CD4-positive, alpha-beta T cell treated with Interleukin-6 at 100 ng/mL for 8 hours (primary cell): ENCODE results near the gene CACTIN.
"Not testable (repeated sequence)": the region's sequence is repeated elsewhere in the genome, so short reads cannot be mapped to it uniquely, and the experiment has no call there.

ENCODE experiments used
- DNase-seq: peaks from one replicate; pipeline ENCODE4 v3.0.0-alpha.2; 2020; ENCODE audit warnings: mixed read lengths, low spot score

The CACTIN gene

DNA sequence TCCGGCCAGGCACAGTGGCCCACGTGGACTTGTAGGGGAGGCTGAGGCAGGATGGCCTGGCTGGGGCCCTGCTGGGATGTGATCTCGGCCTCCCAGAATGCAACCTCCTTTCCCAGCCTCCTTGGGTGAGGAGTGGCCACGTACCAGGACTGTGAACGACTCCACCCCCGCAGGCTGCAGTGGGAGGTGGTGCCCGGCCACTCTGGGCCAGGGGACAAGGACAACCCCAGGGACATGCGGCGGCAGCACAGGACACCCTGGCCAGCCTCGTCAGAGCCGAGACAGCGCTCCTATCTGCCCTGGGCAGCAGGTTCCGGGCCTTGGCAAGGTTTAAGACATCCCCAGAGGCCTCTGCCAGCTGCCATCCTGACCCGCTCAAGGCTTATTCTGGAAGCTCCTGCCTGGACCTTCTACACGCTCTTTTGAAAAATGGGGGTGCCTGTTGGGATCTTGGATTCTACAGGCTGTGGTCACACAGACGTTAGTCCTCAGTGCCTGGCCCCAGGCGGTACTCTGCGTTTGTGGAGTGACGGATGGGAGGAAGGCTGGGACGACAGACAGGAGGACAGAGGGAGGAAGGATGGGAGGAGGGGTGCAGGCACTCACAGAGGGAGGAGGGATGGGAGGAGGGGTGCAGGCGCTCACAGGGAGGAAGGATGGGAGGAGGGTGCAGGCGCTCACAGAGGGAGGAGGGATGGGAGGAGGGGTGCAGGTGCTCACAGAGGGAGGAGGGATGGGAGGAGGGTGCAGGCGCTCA, 19.9 kb upstream of the CACTIN start:
- no peak for DNase-seq

DNA sequence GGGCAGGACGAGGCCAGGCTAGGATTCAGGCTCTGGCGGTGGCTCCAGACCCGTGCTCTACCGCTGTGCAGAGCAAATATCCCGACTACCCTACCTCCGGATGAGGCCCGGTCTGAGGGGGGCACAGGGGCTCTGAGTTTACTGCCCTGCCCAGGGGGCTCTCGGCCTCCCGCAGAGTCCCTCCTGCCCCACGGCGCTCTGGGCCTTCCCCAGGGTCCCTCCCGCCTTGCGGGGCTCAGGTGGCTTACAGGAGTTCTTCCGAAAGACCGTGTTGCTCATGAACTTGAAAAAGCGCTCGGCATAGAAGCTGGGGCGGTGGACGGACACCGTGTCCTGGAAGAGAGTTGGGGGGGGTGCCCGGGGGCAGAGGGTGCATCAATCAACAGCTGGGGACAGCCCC, 19.1 kb upstream of the CACTIN start:
- no peak for DNase-seq

DNA sequence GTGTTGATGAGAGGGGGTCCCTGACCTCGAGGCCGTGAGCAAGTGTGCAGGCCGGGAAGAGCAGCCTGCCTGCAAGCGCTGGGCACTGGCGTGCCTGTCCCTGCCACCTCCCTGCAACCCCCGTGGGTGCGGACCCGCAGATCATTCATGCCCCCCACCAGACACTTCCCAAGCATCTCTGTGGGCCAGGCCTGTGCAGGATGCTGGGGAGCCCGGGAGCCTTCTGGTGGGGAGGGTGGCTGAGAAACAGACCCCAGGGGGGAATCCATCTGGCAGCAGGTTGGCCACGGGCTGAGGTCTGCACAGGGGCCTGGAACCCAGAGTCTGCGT, 18.4 kb upstream of the CACTIN start:
- DNase-seq, result no peak

DNA sequence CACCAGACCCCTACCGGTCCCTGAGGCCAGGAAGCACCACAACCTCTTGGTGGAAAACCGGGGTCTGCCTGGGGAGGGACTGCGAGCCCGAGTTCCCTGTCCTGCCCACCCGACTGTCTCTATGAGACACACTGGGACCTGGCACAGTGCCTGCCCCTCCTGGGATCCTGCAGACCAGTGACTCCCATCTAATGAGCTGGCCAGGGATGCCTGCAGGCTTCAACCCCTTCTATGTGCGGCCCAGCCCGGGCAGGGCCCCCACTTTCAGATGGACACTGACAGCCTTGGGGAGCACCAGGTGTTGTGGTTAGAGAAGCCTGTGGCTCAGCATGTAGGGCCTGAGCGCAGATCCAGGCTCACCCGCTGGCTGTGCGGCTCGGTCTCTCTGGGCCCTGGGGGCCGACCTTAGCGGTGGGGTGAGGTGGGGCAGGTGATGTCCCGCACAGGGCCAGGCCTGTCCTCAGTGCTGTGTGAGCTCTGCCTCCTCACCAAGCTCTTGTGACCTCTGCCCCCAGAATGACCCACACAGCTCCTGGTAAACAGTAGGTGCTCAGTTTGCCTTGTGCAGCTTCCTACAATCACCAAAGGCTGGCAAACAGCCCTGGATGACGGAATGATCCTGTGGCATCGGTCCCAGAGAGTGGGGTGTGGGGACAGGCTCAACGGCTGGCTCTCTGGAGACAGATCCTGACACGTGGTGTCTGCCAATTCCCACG, 17.9 kb upstream of the CACTIN start:
- DNase-seq, result no peak

DNA sequence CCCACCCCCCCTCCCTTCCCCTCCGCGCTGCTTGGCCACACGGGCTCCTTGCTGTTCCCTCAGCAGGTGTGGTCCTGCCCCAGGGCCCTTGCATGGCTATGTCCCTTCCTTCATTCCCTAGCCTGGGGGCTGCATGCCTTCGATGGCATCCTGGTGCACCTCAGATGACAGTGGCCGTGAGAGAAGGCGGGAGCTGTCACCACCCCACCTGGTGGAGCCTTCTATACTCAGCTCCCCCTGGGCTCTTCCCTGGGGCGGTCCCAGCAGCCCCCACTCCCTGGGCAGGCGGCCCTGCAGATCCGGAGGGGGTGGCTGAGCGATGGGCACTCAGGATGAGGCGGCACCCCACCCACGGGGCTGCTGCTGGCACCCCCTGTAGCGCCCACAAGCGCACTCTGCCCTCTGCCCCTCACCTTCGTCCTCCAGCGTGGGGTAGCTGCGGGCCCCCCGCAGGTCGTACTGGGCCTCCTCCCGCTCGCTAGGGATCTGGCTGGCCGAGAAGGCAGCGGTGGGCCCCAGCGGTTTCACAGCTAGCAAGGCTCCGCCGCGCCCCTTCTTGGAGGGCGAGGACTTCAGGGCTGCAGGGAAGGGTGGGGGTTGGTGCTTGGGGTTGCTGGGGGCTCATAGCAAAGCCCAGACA, 17.2 kb upstream of the CACTIN start:
- no peak for DNase-seq

DNA sequence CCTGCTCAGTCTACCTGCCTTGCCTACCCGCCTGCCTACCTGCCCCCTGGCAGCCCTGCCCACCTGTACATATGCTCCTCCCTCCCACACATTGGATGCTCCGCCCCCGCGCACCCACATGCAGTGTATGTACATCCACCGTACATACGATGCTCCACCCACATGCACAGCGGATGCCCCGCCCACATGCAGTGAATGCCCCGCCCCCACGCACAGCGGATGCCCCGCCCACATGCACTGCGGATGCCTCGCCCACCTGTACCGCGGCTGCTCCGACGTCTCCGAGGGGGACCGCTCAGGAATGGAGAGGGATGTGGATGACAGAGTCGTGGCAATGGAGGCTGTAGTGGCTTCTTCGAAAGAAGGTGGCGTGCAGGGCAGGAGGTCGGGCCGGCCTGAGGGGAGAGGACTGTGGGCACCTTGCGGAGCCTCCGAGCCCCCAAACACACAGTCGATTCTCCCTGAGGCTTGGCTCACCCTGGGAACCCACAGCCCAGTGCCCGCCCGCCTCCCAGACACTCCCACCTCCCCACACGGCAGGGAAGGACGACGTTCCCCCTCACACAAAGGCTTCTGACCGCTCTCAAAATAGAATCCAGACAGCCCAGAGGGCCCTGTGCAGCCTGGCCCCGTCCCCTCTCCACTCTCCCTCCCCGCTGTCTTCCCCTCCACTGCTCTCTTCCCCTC, 16.5 kb upstream of the CACTIN start:
- no peak for DNase-seq

DNA sequence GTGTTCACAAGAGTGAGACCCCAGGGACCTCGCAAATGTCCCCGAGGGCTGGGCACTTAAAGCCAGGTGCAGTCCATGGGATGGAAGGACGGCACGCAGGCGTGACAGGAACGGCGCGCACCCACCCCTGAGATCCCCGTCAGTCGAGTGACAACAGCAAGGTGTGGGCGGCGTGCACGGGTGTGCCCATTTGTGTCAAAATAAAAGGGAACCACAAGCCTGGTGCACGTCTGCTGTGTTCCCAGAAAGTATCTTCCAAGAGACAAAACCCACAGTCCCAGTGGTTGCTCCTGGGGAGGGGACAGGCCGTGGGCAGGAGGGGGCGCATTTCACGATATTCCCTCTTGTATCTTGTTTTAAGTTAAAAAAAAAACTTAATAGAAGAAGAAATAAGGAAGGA, 15.7 kb upstream of the CACTIN start:
- DNase-seq, result no peak

DNA sequence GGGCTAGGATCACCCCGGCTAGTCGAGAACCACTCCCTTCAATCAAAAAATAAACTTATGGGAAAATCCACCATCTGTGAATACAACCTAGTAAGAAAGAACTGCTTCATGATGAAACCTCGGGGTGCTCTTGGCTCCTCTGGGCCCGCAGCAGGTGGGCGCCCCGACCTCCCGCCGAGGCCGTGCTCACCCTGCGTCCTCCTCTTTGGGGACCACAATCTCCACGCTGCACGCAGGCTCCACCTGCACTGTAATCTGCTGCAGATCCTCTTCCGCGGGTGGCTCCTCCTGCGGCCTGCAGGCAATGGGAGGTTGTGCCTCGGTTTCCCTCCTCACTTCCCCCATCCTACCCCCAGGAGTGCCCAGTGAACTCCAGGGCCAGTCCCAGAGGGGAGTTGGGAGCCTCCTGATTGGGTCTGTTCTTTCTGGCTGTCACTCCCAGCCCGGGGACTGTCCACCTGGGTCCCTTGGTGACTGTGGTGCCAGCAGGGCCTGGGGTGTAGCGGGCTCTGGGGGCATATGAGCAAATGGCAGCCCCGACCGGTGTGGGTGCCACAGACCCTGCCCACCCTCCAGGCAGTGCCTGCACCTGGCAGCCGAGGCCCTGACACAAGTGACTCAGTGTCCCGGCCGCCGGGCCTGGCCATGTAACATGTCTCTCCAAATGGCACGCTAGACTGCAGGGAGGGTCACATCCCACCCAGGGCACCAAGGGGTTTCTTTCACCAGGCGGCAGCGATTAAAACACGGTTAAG, 15.1 kb upstream of the CACTIN start:
- no peak for DNase-seq

DNA sequence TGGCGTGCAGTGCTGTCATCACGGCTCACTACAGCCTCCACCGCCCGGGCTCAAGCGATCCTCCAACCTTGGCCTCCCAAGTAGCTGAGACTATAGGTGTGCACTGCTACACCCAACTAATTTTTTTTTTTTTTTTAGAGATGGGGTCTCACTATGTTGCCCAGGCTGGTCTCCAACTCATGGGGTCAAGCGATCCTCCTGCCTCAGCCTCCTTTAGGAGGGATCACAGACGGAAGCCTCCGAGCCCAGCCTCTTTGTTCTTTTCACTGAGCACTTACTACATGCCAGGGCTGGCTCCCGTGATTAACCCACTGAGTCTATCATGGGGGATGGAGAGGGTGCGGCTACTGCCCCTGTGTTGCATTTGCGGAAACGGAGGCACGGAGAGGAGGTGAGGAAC, 12.9 kb upstream of the CACTIN start:
- DNase-seq, result no peak

DNA sequence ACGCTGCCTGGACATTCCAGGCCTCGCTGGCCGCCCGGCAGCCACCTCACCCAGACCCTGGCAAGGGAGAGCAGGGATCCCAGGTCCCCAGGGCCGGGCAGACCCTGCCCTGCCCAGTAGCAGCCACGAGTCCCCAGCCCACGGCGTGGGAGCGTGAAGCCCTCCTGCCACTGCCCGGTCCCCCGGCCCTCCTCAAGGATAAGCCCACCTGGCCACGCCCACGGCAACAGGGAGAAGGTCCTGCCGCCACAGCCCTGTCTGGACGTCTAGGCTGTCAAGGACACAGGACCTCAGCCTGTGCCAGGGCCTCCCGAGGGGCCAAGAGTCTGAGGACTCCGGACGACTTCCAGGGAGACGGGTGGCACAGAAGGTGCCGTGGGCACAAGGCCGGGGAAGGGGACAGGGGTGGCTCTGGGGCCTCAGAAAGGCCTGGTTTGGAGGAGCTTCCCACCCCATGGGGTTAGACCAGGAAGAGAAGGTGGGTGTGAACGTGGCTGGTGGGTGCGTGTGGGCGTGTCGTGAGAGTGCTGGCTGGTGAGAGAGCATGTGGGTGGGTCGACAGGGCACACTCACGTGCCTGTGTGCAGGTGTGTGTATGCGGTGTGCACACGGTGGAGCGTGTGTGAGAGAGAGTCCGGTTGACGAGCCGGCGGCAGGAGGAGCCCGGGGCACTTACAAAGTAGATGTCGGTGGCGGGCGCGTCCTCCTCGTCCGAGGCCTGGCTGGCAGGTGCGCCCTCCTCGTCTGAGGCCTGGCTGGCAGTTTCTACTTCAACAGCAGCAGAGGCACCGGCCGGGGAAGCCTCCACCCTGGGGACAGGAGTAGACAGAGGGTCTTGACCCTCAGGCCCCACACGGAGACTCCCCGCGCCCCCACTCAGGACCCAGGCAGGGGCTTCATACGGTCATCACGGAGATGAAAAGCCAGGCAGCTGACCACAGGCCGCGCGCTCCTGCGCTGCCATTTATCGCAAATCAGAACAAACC, 11.9 kb upstream of the CACTIN start:
- no peak for DNase-seq

DNA sequence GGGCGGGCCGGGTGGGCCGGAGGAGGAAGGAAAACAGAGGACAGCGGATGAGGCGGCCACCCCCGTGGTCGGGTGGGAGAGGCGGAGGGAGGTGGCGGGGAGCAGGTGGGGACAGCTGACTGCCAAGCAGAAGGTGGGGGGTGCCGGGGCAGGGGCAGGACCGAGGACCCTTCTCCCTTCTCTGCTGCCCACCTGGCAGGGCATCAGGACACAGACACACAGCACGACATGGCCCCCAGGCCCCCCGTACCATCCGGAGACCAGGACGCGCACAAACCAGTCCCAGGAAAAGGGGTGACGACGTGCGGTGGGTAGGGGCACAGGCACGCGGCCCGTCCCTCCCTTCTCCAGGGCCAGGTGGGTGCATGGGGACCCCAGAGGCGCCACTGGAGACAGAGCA, 11.0 kb upstream of the CACTIN start:
- no peak for DNase-seq

DNA sequence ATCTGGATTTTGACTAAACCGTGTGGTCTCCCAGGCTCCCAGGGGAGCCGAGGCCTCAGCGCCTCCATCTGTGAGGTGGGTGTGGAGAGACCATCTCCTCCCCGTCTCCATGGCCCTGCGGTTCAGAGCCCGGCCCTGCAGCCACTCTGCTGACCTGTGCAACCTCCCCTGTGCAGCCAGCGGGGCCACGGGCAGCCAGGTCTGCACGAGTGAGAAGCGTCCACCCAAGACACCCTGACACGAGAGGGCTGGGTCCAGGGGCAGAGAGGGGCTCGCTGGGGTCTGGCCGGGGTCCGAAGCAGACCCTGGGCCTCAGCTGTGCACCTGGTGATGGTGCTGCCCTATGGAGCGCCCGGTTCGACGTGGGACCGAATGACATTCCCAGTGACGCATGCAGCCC, 10.4 kb upstream of the CACTIN start:
- no peak for DNase-seq

DNA sequence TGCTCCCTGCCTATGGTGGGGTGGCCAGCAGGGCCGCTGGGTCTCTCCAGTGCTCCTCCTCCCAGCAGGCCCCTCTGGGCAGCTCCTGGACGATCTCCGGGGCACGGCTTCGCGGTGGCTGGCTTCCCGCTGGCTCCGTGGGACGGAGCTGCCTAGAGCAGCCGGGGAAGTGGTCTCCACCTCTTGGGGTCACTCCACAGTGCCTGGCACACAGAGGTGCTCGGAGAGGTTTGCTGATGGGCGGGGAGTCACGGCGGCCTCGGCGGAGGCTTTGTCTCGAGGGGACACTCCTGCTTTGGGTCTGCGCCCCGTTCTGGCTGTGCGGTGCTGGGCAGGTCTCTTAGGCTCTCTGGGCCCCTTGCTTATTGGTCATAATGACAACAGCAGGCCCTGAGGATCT, 9.9 kb upstream of the CACTIN start:
- DNase-seq, result no peak

DNA sequence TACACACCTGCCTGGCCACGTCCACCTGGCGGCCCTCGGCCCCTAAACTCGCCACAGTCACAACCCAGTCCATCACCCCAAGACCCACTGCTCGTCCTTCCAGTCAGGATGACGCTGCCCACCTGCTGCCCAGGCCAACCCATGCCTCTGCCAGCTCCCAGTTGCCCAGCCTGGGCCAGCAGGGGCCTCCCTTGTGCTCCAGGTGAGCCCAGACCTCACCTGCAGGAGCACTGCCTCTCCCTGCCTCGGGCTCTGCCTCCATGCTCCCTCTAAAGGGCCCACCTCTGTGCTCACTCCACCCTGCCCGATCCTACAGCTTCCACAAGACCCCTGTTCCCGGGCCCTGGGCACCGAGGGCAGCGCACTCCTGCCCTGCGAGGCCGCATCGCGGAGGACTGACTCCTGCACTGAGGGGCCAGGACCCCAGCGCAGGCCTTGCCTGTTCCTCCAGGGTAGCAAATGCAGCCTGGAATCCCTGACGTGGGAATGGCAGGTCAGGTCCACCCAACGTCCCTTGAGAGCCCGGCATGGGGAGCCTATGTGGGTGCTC, 8.0 kb upstream of the CACTIN start:
- no peak for DNase-seq

DNA sequence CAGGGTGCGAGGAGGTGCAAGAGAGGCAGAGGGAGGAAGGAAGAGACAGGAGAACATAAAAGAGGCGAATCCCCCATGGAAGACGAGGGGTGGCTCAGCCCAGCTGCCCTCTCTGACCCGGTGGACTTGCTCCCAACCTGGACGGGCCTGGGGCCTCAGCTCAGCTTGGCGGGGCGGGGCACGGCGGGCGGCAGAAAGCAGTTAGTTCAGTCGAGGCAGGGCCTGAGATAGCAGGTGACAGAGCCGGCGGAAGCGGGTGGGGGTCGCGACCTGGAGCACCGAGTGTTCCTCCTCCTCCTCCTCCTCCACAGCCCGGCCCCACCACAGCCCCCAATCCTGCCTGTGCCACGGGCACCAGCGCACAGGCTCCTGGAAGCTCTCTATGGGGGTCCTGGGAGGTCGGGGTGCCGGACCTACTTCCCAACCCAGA, 7.0 kb upstream of the CACTIN start:
- no peak for DNase-seq

DNA sequence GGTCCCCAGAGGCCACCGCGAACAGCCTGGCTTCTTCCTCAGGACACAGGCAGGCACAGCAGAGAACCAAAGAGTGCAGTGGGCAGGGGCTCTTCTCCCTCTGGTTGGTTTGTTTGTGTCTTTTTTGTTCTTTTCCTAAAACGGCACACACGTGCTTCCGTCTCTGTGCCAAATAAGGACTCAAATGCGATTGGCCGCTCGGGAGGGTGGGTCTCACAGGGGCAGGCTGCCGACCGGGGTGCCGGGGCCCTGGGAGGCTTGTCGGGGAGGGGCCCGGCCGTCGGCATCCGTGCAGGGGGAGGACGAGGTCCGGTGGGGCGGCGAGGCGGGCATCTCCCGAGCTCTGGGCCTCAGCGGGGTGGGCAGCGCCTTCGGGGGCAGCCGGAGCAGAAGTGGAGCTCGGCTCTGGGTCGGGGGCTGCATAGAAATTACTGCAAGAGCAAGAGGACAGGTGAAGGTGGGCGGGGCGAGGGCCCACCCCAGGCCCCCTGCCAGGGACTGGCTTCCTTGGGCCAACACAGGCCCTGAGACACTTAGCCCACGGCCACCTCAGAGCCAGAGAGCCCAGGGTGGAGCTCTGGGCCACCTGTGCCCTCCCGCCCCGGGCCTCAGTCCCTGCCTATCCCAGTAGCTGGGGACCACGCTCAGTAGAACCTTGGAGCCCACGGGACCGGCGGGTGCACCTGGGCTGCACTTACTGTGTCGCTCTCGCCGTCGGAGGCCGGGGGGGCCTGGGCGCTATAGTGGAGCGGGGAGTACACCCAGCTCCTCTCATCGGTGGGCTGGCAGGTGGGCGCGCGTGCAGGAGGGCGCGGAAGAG, 6.4 kb upstream of the CACTIN start:
- DNase-seq, result no peak

DNA sequence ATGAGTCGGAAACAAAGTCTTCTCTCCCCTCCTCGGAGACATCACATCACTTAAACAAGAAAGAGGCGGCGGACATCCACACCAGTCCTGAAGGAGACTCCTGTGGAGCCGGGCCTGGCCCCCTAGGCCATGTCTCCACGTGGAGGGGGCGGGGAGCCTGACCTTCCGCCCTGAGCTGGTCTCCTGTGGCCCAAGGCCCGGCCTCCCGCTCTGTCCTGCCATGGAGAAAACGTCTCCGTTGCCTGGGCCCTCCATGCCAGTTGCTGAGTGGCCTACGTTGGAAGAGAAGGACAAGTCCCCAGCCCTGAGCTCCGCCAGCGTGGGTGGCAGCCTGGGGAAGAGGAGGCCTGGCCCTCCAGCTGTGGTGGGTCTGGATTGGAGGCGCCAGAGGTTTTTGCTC, 5.5 kb upstream of the CACTIN start:
- no peak for DNase-seq

DNA sequence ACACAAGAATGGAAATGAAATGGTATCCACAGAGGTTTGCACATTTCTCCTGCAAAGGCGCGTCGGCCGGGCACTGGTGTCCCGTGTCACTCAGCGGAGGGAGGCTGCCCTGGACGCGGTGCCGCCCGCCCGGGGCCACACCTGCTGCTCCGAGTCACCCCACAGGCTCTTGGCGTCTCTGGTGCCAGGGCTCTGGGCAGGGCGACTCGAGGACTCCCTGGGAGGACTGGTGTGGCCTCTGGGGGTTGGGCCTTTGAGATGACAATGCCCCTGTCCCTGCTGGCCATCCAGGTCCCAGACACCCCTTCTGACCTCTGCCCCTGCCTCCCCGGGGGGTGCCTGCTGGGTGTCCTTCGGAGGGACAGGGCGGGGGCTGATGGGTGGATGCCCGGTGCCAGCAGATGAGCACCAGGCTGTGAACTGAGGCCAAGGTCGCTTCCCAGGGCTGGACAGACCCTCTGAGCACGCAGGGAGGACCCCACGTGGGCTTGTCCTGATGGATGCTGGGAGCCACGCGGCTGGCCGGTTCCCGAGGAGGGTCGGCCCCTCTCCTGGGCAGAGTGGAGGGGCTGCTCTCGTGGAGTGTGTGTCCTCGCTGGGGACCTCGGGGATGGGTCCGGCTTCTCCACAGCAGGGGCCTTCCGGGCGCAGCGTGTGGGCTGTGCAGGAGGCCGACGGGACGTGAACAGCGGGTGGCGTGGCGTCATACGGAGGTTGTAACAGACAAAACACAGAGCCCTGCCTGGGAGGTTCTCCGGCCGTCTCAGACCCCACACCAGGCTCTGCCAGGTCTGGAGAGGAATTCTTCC, 4.7 kb upstream of the CACTIN start:
- DNase-seq, result no peak

DNA sequence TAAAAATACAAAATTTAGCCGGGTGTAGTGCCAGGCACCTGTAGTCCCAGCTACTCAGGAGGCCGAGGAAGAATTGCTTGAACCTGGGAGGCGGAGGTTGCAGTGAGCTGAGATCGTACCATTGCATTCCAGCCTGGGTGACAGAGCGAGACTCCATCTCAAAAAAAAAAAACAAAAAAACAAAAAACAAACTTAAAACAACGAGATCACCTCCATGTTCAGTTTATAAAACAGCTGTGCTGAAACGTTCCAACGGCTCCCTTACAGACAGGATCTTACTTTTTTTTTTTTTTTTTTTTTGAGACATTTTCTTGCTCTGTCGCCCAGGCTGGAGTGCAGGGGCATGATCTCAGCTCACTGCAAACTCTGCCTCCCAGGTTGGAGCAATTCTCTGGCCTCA, 2.2 kb upstream of the CACTIN start:
- not testable (repeated sequence) for DNase-seq
